ENCODE measurements around the gene DNAJC10. TPM values are rescaled to one million over a fixed set of nuclear protein-coding genes. Genes with fewer than 3 reads are reported as not detected.
"Not testable (repeated sequence)": the region's sequence is repeated elsewhere in the genome, so short reads cannot be mapped to it uniquely, and the experiment has no call there.

DNAJC10 gene
- total RNA-seq, 1 experiment from 2014 or later, result 84.6 TPM

- DNase-seq (ENCODE audit: low read depth), result not testable (repeated sequence)
Measured at GRCh38 chr2:182782686-182783085, 66.6 kb downstream of the DNAJC10 start.

GRCh38 chr2:182784058-182784706, 68.1 kb downstream of the DNAJC10 start:
- no peak for DNase-seq (ENCODE audit: low read depth)

DNA sequence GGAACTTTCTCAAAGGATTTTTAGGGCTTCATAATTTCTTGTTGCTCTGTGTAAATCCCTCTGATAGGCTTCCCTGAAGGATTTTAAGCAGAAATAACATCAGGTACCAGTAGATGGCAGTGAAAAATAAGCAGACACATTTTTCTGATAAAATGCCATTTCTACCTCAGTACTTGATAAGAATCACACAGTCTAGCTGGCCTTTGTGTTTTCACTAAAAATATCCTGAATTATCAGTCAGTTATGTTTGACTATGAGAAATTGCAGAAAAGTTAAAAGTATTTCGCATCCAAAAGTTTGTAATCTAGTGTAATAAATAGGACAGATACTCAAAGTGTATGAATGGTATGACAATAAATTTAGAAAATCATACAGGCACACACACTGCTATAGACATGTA, 68.7 kb downstream of the DNAJC10 start:
- peak; percentile 42 for DNase-seq (ENCODE audit: low read depth)

DNA sequence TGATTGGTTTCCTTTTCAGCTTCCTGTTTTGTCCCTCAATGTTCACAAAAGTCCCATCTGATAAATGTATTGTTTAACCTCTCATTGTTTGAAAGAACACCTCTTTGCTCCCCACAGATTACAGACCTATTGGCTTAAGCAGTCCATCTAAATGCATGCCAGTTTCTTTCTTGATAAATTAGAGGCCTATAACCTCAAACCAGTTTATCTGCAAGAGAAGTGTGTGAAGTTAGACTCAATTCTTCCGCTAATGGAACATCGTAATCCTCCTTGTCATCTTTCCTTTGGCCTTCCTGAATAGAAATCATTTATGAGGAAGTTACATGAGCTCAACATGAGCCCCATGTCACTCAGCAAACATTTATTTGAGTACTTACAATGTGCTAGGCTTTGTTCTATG, 76.4 kb downstream of the DNAJC10 start:
- DNase-seq (ENCODE audit: low read depth), result no peak

GRCh38 chr2:182798736-182799135, 82.7 kb downstream of the DNAJC10 start:
- DNase-seq (ENCODE audit: low read depth), result no peak

DNA sequence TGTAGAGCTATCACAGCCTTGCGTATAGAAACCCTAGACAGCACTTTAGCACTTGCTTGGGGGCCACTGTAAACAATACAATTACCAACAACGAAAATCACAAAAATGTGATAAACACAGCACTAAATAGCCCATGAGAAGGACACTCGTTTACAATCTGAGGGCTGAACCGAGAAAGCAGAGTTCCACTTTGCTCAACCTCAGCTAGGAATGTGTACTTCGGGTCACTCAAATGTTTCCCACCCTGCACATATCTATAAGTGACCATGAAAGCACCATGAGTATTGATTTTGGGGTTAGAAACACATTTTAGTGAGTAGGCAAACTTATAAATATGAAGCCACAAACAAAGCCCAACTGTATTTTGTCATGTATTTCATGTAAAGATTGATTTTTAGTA, 88.1 kb downstream of the DNAJC10 start:
- no peak for DNase-seq (ENCODE audit: low read depth)

GRCh38 chr2:182807319-182807718, 91.3 kb downstream of the DNAJC10 start:
- DNase-seq (ENCODE audit: low read depth), result no peak

DNA sequence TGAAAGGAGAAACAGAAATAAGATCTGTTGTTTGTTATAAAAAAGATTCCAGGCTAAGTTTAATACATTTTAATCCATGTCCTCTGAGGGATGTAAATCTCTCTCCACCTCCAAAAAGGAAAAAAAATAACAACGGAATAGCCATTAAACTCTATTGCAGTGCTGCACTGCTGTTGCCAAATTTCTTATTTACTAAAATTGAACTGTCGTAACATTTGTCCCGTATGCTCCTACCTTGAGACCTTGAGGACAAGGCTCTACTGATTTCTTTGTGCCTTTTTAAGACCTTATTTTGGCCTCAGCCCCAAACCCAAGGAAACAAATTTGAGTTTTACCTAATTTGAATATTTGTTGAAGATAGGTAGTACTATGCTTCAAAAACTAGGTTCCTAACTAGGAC, 94.0 kb downstream of the DNAJC10 start:
- no peak for DNase-seq (ENCODE audit: low read depth)

- DNase-seq (ENCODE audit: low read depth), result no peak
Measured at GRCh38 chr2:182814380-182814779, 98.3 kb downstream of the DNAJC10 start.

GRCh38 chr2:182814804-182815203, 98.7 kb downstream of the DNAJC10 start:
- DNase-seq (ENCODE audit: low read depth), result no peak

GRCh38 chr2:182816866-182817265, 100.8 kb downstream of the DNAJC10 start:
- no peak for DNase-seq (ENCODE audit: low read depth)

DNA sequence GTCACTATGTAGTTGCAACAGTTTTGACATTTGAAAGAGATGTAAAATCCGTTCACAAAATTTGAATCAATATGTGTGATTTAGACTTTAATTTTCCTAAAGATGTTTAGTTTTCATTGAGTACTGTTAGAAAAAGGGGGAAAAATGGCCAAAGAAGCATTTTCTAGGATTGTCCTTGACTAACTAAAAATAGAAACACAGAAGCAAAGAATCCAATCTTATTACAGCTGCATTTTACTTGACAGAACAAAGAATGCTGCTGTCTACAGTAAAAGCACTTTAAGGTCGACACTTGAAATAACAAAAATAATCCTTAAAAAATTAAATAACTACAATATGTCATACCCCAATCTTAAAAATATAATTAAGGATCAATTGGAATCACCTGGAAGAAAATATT, 101.5 kb downstream of the DNAJC10 start:
- DNase-seq (ENCODE audit: low read depth), result no peak

GRCh38 chr2:182818501-182818900, 102.4 kb downstream of the DNAJC10 start:
- DNase-seq (ENCODE audit: low read depth), result no peak

GRCh38 chr2:182818925-182819324, 102.9 kb downstream of the DNAJC10 start:
- DNase-seq (ENCODE audit: low read depth), result no peak

DNA sequence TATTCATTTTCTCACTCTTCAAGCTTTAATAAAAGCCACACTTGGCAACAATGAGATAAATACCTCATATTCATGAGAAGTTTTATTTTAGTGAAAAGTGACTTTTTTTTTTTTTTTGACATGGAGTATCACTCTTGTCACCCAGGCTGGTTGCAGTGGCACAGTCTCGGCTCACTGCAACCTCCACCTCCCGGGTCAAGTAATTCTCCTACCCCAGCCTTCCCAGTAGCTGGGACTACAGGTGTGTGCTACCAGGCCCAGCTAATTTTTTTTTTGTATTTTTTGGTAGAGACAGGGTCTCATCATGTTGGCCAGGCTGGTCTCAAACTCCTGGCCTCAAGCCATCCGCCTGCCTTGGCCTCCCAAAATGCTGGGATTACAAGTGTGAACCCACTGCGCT, 103.4 kb downstream of the DNAJC10 start:
- no peak for DNase-seq (ENCODE audit: low read depth)

- peak; percentile 47 for DNase-seq (ENCODE audit: low read depth)
Measured at GRCh38 chr2:182821182-182821581, 105.1 kb downstream of the DNAJC10 start.

GRCh38 chr2:182822733-182823132, 106.7 kb downstream of the DNAJC10 start:
- DNase-seq (ENCODE audit: low read depth), result no peak

GRCh38 chr2:182824056-182824766, 108.2 kb downstream of the DNAJC10 start:
- no peak for DNase-seq (ENCODE audit: low read depth)

- no peak for DNase-seq (ENCODE audit: low read depth)
Measured at GRCh38 chr2:182824767-182825158, 108.7 kb downstream of the DNAJC10 start.

DNA sequence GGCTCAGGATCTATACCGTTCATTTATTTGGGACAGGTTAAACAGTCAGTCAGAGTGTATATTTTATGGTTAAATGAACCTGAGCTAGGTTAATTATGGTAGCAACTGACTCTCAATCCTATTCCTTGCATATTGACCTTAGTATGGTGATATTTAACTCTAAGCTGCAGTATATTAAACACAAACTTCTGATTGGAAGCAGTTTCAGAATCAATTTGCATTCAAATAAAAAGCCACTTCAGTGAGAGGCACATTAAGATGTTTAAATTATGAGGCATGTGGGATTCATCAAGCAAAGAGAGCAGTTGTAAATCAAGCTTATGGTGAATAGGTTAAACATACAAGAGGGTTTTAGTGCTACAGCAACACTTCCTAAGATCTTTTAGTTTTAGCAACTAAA, 110.0 kb downstream of the DNAJC10 start:
- no peak for DNase-seq (ENCODE audit: low read depth)

- no peak for DNase-seq (ENCODE audit: low read depth)
Measured at GRCh38 chr2:182826496-182826895, 110.4 kb downstream of the DNAJC10 start.

- DNase-seq (ENCODE audit: low read depth), result no peak
Measured at GRCh38 chr2:182827182-182827879, 111.3 kb downstream of the DNAJC10 start.

DNA sequence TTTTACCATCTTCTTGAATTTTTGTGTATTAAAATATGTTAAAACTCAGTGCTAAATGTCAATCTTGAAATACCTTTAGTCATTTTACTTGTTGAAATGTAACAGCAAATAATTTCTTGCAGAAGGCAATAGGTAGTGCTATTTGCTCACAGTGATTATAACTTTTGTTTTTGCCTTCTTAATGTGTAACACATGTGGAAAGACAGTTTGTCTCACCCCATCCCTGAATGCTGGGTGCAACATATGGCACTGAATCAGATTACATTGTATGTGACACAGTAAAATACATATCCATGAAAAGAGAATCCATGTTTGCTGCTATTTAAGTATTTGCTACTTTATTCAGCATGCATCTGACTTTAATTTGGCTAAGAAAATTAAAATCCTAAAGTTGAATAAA, 115.0 kb downstream of the DNAJC10 start:
- DNase-seq (ENCODE audit: low read depth), result no peak
